SK-N-SH treated with all-trans-retinoic acid at 6 μM for 48 hours (cell line): ENCODE results near the gene PRKCB.

Source experiments
- BACH2 ChIP-seq: fragments of 250-450 bp; sonication (Bioruptor Pico); IDR thresholded peaks from 2 replicates; pipeline ENCODE4 v1.9.0; 2021; ENCODE audit warnings: mild to moderate bottlenecking, borderline replicate concordance
- ESRRG ChIP-seq: fragments of 250-450 bp; sonication (Bioruptor Pico); IDR thresholded peaks from 2 replicates; pipeline ENCODE4 v1.6.1; 2021; ENCODE audit warnings: mild to moderate bottlenecking
- ISL1 ChIP-seq: fragments of 250-450 bp; sonication (Bioruptor Pico); IDR thresholded peaks from 2 replicates; pipeline ENCODE4 v2.1.2; 2022; ENCODE audit warnings: mild to moderate bottlenecking, moderate library complexity
- OSR1 ChIP-seq: fragments of 250-450 bp; sonication (Bioruptor Pico); IDR thresholded peaks from 2 replicates; pipeline ENCODE4 v1.8.0; 2022; ENCODE audit warnings: moderate library complexity, mild to moderate bottlenecking, inconsistent platforms
- PPARA ChIP-seq: fragments of 250-450 bp; sonication (Bioruptor Pico); IDR thresholded peaks from 2 replicates; pipeline ENCODE4 v1.5.0; 2020; ENCODE audit warnings: mild to moderate bottlenecking, borderline replicate concordance
- ZFP30 ChIP-seq: fragments of 450-650 bp; formaldehyde crosslinking; IDR thresholded peaks from 2 replicates; pipeline ENCODE4 v1.5.0; 2022; ENCODE audit warnings: mild to moderate bottlenecking, moderate library complexity
- ZNF565 ChIP-seq: fragments of 450-650 bp; formaldehyde crosslinking; conservative IDR thresholded peaks from 2 replicates; pipeline ENCODE4 v1.5.0; 2020; ENCODE audit warnings: low read depth, mild to moderate bottlenecking, moderate library complexity
- ZNF70 ChIP-seq: fragments of 450-650 bp; formaldehyde crosslinking; IDR thresholded peaks from 2 replicates; pipeline ENCODE4 v1.5.0; 2020; ENCODE audit warnings: mild to moderate bottlenecking, moderate library complexity
- TF ChIP-seq, protein P1 (sequence below): fragments of 250-450 bp; sonication (Bioruptor Pico); IDR thresholded peaks from 2 replicates; pipeline ENCODE4 v1.8.0; 2021; ENCODE audit warnings: low read depth, mild to moderate bottlenecking, moderate library complexity, borderline replicate concordance
- TF ChIP-seq, protein P2 (sequence below): fragments of 250-450 bp; sonication (Bioruptor Pico); IDR thresholded peaks from 2 replicates; pipeline ENCODE4 v1.5.0; 2020; ENCODE audit warnings: mild to moderate bottlenecking, moderate library complexity
- TF ChIP-seq, protein P3 (sequence below): fragments of 250-450 bp; sonication (Bioruptor Pico); IDR thresholded peaks from 2 replicates; pipeline ENCODE4 v1.8.0; 2020; ENCODE audit warnings: mild to moderate bottlenecking, moderate library complexity, borderline replicate concordance
- TF ChIP-seq, protein P4 (sequence below): fragments of 250-450 bp; sonication (Bioruptor Pico); IDR thresholded peaks from 2 replicates; pipeline ENCODE4 v1.5.1; 2021; ENCODE audit warnings: mild to moderate bottlenecking, moderate library complexity

DNA sequence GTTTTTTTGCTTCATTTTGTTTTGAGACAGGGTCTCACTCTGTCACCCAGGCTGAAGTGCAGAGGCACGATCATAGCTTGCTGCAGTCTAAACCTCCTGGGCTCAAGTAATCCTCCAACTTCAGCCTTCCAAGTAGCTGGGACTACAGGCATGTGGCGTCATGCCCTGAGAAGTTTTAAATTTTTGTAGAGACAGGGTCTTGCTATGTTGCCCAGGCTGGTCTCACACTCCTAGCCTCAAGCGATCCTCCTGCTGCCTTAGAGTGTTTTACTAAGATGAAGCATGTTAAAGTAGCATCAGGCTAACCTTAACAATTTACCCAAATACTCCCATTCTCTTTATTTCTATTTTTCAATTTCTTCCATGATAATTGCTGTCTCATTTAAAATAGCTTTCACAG is 371.1 kb downstream of the PRKCB start:
- TF ChIP-seq ESRRG (CRISPR knock-in tag) (no peak), OSR1 (CRISPR knock-in tag) (no peak), ISL1 (CRISPR knock-in tag) (no peak), ZNF70 (no peak), BACH2 (CRISPR knock-in tag) (no peak), ZFP30 (CRISPR knock-in tag) (no peak), PPARA (CRISPR knock-in tag) (no peak), ZNF565 (CRISPR knock-in tag) (no peak)
- TF ChIP-seq, protein P1, sequence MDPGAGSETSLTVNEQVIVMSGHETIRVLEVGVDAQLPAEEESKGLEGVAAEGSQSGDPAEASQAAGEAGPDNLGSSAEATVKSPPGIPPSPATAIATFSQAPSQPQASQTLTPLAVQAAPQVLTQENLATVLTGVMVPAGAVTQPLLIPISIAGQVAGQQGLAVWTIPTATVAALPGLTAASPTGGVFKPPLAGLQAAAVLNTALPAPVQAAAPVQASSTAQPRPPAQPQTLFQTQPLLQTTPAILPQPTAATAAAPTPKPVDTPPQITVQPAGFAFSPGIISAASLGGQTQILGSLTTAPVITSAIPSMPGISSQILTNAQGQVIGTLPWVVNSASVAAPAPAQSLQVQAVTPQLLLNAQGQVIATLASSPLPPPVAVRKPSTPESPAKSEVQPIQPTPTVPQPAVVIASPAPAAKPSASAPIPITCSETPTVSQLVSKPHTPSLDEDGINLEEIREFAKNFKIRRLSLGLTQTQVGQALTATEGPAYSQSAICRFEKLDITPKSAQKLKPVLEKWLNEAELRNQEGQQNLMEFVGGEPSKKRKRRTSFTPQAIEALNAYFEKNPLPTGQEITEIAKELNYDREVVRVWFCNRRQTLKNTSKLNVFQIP (CRISPR knock-in tag) = no peak
- TF ChIP-seq, protein P2, sequence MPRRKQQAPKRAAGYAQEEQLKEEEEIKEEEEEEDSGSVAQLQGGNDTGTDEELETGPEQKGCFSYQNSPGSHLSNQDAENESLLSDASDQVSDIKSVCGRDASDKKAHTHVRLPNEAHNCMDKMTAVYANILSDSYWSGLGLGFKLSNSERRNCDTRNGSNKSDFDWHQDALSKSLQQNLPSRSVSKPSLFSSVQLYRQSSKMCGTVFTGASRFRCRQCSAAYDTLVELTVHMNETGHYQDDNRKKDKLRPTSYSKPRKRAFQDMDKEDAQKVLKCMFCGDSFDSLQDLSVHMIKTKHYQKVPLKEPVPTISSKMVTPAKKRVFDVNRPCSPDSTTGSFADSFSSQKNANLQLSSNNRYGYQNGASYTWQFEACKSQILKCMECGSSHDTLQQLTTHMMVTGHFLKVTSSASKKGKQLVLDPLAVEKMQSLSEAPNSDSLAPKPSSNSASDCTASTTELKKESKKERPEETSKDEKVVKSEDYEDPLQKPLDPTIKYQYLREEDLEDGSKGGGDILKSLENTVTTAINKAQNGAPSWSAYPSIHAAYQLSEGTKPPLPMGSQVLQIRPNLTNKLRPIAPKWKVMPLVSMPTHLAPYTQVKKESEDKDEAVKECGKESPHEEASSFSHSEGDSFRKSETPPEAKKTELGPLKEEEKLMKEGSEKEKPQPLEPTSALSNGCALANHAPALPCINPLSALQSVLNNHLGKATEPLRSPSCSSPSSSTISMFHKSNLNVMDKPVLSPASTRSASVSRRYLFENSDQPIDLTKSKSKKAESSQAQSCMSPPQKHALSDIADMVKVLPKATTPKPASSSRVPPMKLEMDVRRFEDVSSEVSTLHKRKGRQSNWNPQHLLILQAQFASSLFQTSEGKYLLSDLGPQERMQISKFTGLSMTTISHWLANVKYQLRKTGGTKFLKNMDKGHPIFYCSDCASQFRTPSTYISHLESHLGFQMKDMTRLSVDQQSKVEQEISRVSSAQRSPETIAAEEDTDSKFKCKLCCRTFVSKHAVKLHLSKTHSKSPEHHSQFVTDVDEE (CRISPR knock-in tag) = no peak
- TF ChIP-seq, protein P3, sequence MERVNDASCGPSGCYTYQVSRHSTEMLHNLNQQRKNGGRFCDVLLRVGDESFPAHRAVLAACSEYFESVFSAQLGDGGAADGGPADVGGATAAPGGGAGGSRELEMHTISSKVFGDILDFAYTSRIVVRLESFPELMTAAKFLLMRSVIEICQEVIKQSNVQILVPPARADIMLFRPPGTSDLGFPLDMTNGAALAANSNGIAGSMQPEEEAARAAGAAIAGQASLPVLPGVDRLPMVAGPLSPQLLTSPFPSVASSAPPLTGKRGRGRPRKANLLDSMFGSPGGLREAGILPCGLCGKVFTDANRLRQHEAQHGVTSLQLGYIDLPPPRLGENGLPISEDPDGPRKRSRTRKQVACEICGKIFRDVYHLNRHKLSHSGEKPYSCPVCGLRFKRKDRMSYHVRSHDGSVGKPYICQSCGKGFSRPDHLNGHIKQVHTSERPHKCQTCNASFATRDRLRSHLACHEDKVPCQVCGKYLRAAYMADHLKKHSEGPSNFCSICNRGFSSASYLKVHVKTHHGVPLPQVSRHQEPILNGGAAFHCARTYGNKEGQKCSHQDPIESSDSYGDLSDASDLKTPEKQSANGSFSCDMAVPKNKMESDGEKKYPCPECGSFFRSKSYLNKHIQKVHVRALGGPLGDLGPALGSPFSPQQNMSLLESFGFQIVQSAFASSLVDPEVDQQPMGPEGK (CRISPR knock-in tag) = no peak
- TF ChIP-seq, protein P4, sequence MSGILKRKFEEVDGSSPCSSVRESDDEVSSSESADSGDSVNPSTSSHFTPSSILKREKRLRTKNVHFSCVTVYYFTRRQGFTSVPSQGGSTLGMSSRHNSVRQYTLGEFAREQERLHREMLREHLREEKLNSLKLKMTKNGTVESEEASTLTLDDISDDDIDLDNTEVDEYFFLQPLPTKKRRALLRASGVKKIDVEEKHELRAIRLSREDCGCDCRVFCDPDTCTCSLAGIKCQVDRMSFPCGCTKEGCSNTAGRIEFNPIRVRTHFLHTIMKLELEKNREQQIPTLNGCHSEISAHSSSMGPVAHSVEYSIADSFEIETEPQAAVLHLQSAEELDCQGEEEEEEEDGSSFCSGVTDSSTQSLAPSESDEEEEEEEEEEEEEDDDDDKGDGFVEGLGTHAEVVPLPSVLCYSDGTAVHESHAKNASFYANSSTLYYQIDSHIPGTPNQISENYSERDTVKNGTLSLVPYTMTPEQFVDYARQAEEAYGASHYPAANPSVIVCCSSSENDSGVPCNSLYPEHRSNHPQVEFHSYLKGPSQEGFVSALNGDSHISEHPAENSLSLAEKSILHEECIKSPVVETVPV (CRISPR knock-in tag) = no peak
